Measurements from ENCODE around the gene RNF135. TPM values are rescaled to one million over a fixed set of nuclear protein-coding genes. Genes with fewer than 3 reads are reported as not detected.
"Not testable (repeated sequence)": the region's sequence is repeated elsewhere in the genome, so short reads cannot be mapped to it uniquely, and the experiment has no call there.

Gene RNF135
- polyA plus RNA-seq, 1 donor (not counting 4 experiments of a cell fraction or from before 2014, with no cell fraction given) = 13.6 TPM

GRCh38 chr17:31019004-31019403 lies 48.2 kb downstream of the RNF135 start:
- Histone ChIP-seq H2AFZ (ENCODE audit: control insufficient read depth, low read length) (no peak overlapping the region), H3K27ac (ENCODE audit: control insufficient read depth, insufficient read depth, low read length) (no peak overlapping the region), H3K9ac (ENCODE audit: control insufficient read depth, extremely low read depth, insufficient read depth, low read length) (no peak overlapping the region), H4K20me1 (ENCODE audit: control insufficient read depth, extremely low read depth, insufficient read depth, low read length) (no peaks in the 10 kb centered on the region), H3K79me2 (ENCODE audit: control insufficient read depth, insufficient read depth, low read length) (peaks cover 1% of the 10 kb centered on the region), H3K4me2 (ENCODE audit: control insufficient read depth, extremely low read depth, insufficient read depth, low read depth, low read length) (no peak overlapping the region), H3K4me3 (ENCODE audit: control insufficient read depth in 2 of 3, extremely low read depth in 1 of 3, insufficient read depth in 2 of 3, low read depth in 1 of 3, low read length in 3 of 3) (no peak overlapping the region), H3K36me3 (ENCODE audit: control insufficient read depth in 2 of 2, extremely low read depth in 1 of 2, insufficient read depth in 2 of 2, low read length in 2 of 2) (no peaks in the 10 kb centered on the region), H3K27me3 (ENCODE audit: control insufficient read depth, extremely low read depth, insufficient read depth, low read length) (no peaks in the 10 kb centered on the region), H3K9me1 (ENCODE audit: control insufficient read depth, extremely low read depth, insufficient read depth, low read length) (no peaks in the 10 kb centered on the region), H3K9me3 (ENCODE audit: control insufficient read depth, low read depth, low read length) (no peaks in the 10 kb centered on the region), H3K4me1 (ENCODE audit: control insufficient read depth, extremely low read depth, insufficient read depth, low read length) (no peaks in the 10 kb centered on the region)
- FAIRE-seq (no peak), DNase-seq (ENCODE audit: low read depth, low spot score) (no peak)
- dilution Hi-C loops (cut with MboI; ENCODE audit: extremely low pct_ligation_motif_present, low sequenced_read_pairs) = no loop called here
- no peak for TF ChIP-seq EZH2 (IDR thresholded peaks at IDR 0.05; ENCODE audit: low read length)
- TF ChIP-seq CTCF (optimal IDR thresholded peaks at IDR 0.05 in 1 of 3, IDR thresholded peaks at IDR 0.05 in 1 of 3, conservative IDR thresholded peaks at IDR 0.05 in 1 of 3; ENCODE audit: extremely low read depth in 1 of 3, insufficient read depth in 2 of 3, low read length in 3 of 3) = no peak

GRCh38 chr17:31023171-31023570 lies 52.3 kb downstream of the RNF135 start:
- H4K20me1 ChIP-seq (ENCODE audit: control insufficient read depth, extremely low read depth, insufficient read depth, low read length); H3K27me3 ChIP-seq (ENCODE audit: control insufficient read depth, extremely low read depth, insufficient read depth, low read length); H3K36me3 ChIP-seq (ENCODE audit: control insufficient read depth in 2 of 2, extremely low read depth in 1 of 2, insufficient read depth in 2 of 2, low read length in 2 of 2); H3K9me1 ChIP-seq (ENCODE audit: control insufficient read depth, extremely low read depth, insufficient read depth, low read length); H3K9ac ChIP-seq (ENCODE audit: control insufficient read depth, extremely low read depth, insufficient read depth, low read length); H3K4me1 ChIP-seq (ENCODE audit: control insufficient read depth, extremely low read depth, insufficient read depth, low read length); H3K79me2 ChIP-seq (ENCODE audit: control insufficient read depth, insufficient read depth, low read length); dilution Hi-C loops (cut with MboI; ENCODE audit: extremely low pct_ligation_motif_present, low sequenced_read_pairs); H2AFZ ChIP-seq (ENCODE audit: control insufficient read depth, low read length); DNase-seq (ENCODE audit: low read depth, low spot score); H3K27ac ChIP-seq (ENCODE audit: control insufficient read depth, insufficient read depth, low read length); H3K4me3 ChIP-seq (ENCODE audit: control insufficient read depth in 2 of 3, extremely low read depth in 1 of 3, insufficient read depth in 2 of 3, low read depth in 1 of 3, low read length in 3 of 3); H3K4me2 ChIP-seq (ENCODE audit: control insufficient read depth, extremely low read depth, insufficient read depth, low read depth, low read length); FAIRE-seq; H3K9me3 ChIP-seq (ENCODE audit: control insufficient read depth, low read depth, low read length): not testable (repeated sequence)

- Histone ChIP-seq H3K4me3 (ENCODE audit: control insufficient read depth in 2 of 3, extremely low read depth in 1 of 3, insufficient read depth in 2 of 3, low read depth in 1 of 3, low read length in 3 of 3) (no peak overlapping the region), H3K36me3 (ENCODE audit: control insufficient read depth in 2 of 2, extremely low read depth in 1 of 2, insufficient read depth in 2 of 2, low read length in 2 of 2) (no peaks in the 10 kb centered on the region), H3K27ac (ENCODE audit: control insufficient read depth, insufficient read depth, low read length) (no peak overlapping the region), H3K9me1 (ENCODE audit: control insufficient read depth, extremely low read depth, insufficient read depth, low read length) (no peaks in the 10 kb centered on the region), H3K9ac (ENCODE audit: control insufficient read depth, extremely low read depth, insufficient read depth, low read length) (no peak overlapping the region), H3K9me3 (ENCODE audit: control insufficient read depth, low read depth, low read length) (no peaks in the 10 kb centered on the region), H4K20me1 (ENCODE audit: control insufficient read depth, extremely low read depth, insufficient read depth, low read length) (no peaks in the 10 kb centered on the region), H3K79me2 (ENCODE audit: control insufficient read depth, insufficient read depth, low read length) (no peaks in the 10 kb centered on the region), H2AFZ (ENCODE audit: control insufficient read depth, low read length) (no peak overlapping the region), H3K4me2 (ENCODE audit: control insufficient read depth, extremely low read depth, insufficient read depth, low read depth, low read length) (no peak overlapping the region), H3K27me3 (ENCODE audit: control insufficient read depth, extremely low read depth, insufficient read depth, low read length) (no peaks in the 10 kb centered on the region), H3K4me1 (ENCODE audit: control insufficient read depth, extremely low read depth, insufficient read depth, low read length) (no peaks in the 10 kb centered on the region)
- no peak for TF ChIP-seq CTCF (optimal IDR thresholded peaks at IDR 0.05 in 1 of 3, IDR thresholded peaks at IDR 0.05 in 1 of 3, conservative IDR thresholded peaks at IDR 0.05 in 1 of 3; ENCODE audit: extremely low read depth in 1 of 3, insufficient read depth in 2 of 3, low read length in 3 of 3)
- TF ChIP-seq EZH2 (IDR thresholded peaks at IDR 0.05; ENCODE audit: low read length) = no peak
- DNase-seq (ENCODE audit: low read depth, low spot score) (no peak), FAIRE-seq (no peak)
- dilution Hi-C loops (cut with MboI; ENCODE audit: extremely low pct_ligation_motif_present, low sequenced_read_pairs) = no loop called here
Measured at GRCh38 chr17:31031841-31032240, 61.0 kb downstream of the RNF135 start.

- H2AFZ ChIP-seq (ENCODE audit: control insufficient read depth, low read length); H3K4me1 ChIP-seq (ENCODE audit: control insufficient read depth, extremely low read depth, insufficient read depth, low read length); H3K9ac ChIP-seq (ENCODE audit: control insufficient read depth, extremely low read depth, insufficient read depth, low read length); H3K9me1 ChIP-seq (ENCODE audit: control insufficient read depth, extremely low read depth, insufficient read depth, low read length); DNase-seq (ENCODE audit: low read depth, low spot score); H4K20me1 ChIP-seq (ENCODE audit: control insufficient read depth, extremely low read depth, insufficient read depth, low read length); FAIRE-seq; H3K9me3 ChIP-seq (ENCODE audit: control insufficient read depth, low read depth, low read length); dilution Hi-C loops (cut with MboI; ENCODE audit: extremely low pct_ligation_motif_present, low sequenced_read_pairs); H3K4me3 ChIP-seq (ENCODE audit: control insufficient read depth in 2 of 3, extremely low read depth in 1 of 3, insufficient read depth in 2 of 3, low read depth in 1 of 3, low read length in 3 of 3); H3K27ac ChIP-seq (ENCODE audit: control insufficient read depth, insufficient read depth, low read length); H3K79me2 ChIP-seq (ENCODE audit: control insufficient read depth, insufficient read depth, low read length); H3K4me2 ChIP-seq (ENCODE audit: control insufficient read depth, extremely low read depth, insufficient read depth, low read depth, low read length); H3K27me3 ChIP-seq (ENCODE audit: control insufficient read depth, extremely low read depth, insufficient read depth, low read length); H3K36me3 ChIP-seq (ENCODE audit: control insufficient read depth in 2 of 2, extremely low read depth in 1 of 2, insufficient read depth in 2 of 2, low read length in 2 of 2): not testable (repeated sequence)
Measured at GRCh38 chr17:31035611-31036010, 64.8 kb downstream of the RNF135 start.
